Lung (tissue), 12 donors: ENCODE results near the gene MS4A18. TPM values are rescaled to one million over a fixed set of nuclear protein-coding genes. Genes with fewer than 3 reads are reported as not detected.

Experiments
- ATAC-seq: fragments of 200-7000 bp; cut with Tn5 transposase; one replicate; pipeline ENCODE4 v1.9.1; 2020; ENCODE audit warnings: moderate number of reproducible peaks; ENCODE audit not compliant: insufficient read depth, low FRiP score
- DNase-seq, 3 donors: peaks; one replicate each; pipeline ENCODE4 v3.0.0-alpha.2; 2013 to 2017
- H3K27ac ChIP-seq, 2 donors: one replicate each; pipeline ENCODE4 v1.5.1; 2013; ENCODE audit warnings: mild to moderate bottlenecking in 2 of 2, moderate library complexity in 2 of 2, control low read depth in 1 of 2, inconsistent platforms in 1 of 2, low read depth in 1 of 2, low read length in 1 of 2
- H3K27me3 ChIP-seq, 3 donors: one replicate each; pipeline ENCODE4 v1.5.1; 2013; ENCODE audit warnings: low read length in 2 of 3; ENCODE audit not compliant: control insufficient read depth in 3 of 3, insufficient read depth in 3 of 3
- H3K36me3 ChIP-seq, 4 donors: one replicate each; pipeline ENCODE4 v1.5.1; 2013; ENCODE audit warnings: low read length in 4 of 4, mild to moderate bottlenecking in 1 of 4, moderate library complexity in 1 of 4; ENCODE audit not compliant: control insufficient read depth in 4 of 4, insufficient read depth in 4 of 4
- H3K4me1 ChIP-seq, 5 donors: one replicate each; pipeline ENCODE4 v1.5.1; 2013; ENCODE audit warnings: low read length in 5 of 5, mild to moderate bottlenecking in 2 of 5, moderate library complexity in 1 of 5; ENCODE audit not compliant: control insufficient read depth in 5 of 5, insufficient read depth in 5 of 5
- H3K4me3 ChIP-seq: one replicate; pipeline ENCODE4 v1.5.1; 2013; ENCODE audit warnings: mild to moderate bottlenecking, control low read depth, moderate library complexity
- H3K9ac ChIP-seq, 2 donors: one replicate each; pipeline ENCODE4 v1.5.1; 2013; ENCODE audit warnings: low read length in 2 of 2, control low read depth in 1 of 2; ENCODE audit not compliant: insufficient read depth in 1 of 2
- H3K9me3 ChIP-seq, 4 donors: one replicate each; pipeline ENCODE4 v1.5.1; 2013; ENCODE audit warnings: low read length in 3 of 4, mild to moderate bottlenecking in 1 of 4, moderate library complexity in 1 of 4; ENCODE audit not compliant: control insufficient read depth in 4 of 4, insufficient read depth in 3 of 4
- WGBS, 2 donors: extraction: QIAGEN DNeasy Blood & Tissue Kit; methylation state at CpG; one replicate each; pipeline ENCODE4 v1.1.7; 2013; 5-methylcytosine and 5-hydroxymethylcytosine counted together
- polyA plus RNA-seq, 2 donors: library from polyadenylated mRNA; stranded (reverse); fragments of 200-250 nt; gene quantifications; one replicate each; pipeline ENCODE4 v1.2.1, GENCODE V29; 2013
- total RNA-seq, 2 donors: library from RNA; depleted of rRNA in 1 of 2; stranded (reverse); fragments of >200 nt in 1 of 2; gene quantifications; one replicate each; pipeline ENCODE4 v1.2.1, GENCODE V29; 2014 to 2021
- TF ChIP-seq, protein P1 (sequence below): IDR thresholded peaks from 2 replicates; pipeline ENCODE4 v1.5.1; 2012; ENCODE audit warnings: mild to moderate bottlenecking; ENCODE audit errors: control extremely low read depth, extremely low read depth
- donor health status: control.
- donor health status: control.
- donor health status: Bipolar disorder and iron deficiency.
- donor health status: healthy.
- donor health status: DM: yes; HTN: yes; CAD: no.

The MS4A18 gene
- total and polyA plus RNA-seq, 4 donors = 0.03 TPM; not detected in 3

DNA sequence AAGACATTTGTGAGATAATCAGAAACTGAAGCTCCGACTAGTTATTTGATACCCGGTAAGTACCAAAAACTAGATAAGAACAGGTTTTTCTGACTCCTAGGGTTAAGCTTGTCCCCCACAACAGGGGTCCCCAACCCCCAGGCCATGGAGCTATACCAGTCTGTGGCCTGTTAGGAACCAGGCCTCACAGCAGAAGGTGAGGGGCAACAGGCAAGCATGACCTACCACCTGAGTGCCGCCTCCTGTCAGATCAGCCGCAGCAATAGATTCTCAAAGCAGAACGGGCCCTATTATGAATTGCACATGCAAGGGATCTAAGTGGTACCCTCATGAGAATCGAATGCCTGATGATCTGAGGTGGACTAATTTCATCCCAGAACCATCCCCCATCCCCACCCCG lies 59.4 kb downstream of the MS4A18 start:
- no peak overlapping the region for H3K4me3 ChIP-seq
- peaks cover 0 to 3% (median 0%) of the 10 kb centered on the region in 3 donors for H3K27me3 ChIP-seq
- TF ChIP-seq, protein P1, sequence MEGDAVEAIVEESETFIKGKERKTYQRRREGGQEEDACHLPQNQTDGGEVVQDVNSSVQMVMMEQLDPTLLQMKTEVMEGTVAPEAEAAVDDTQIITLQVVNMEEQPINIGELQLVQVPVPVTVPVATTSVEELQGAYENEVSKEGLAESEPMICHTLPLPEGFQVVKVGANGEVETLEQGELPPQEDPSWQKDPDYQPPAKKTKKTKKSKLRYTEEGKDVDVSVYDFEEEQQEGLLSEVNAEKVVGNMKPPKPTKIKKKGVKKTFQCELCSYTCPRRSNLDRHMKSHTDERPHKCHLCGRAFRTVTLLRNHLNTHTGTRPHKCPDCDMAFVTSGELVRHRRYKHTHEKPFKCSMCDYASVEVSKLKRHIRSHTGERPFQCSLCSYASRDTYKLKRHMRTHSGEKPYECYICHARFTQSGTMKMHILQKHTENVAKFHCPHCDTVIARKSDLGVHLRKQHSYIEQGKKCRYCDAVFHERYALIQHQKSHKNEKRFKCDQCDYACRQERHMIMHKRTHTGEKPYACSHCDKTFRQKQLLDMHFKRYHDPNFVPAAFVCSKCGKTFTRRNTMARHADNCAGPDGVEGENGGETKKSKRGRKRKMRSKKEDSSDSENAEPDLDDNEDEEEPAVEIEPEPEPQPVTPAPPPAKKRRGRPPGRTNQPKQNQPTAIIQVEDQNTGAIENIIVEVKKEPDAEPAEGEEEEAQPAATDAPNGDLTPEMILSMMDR = no peak
- ATAC-seq (no peak), DNase-seq (no peak)
- 90 to 92% methylated on average over 7 of the region's 7 CpGs for WGBS, 2 donors
- H3K9ac ChIP-seq = no peak overlapping the region
- H3K9me3 ChIP-seq = peaks cover 0 to 3% (median 0%) of the 10 kb centered on the region in 4 donors
- H3K4me1 ChIP-seq = peaks cover 0 to 6% (median 0%) of the 10 kb centered on the region in 5 donors
- no peaks in the 10 kb centered on the region for H3K36me3 ChIP-seq
- no peak overlapping the region for H3K27ac ChIP-seq

DNA sequence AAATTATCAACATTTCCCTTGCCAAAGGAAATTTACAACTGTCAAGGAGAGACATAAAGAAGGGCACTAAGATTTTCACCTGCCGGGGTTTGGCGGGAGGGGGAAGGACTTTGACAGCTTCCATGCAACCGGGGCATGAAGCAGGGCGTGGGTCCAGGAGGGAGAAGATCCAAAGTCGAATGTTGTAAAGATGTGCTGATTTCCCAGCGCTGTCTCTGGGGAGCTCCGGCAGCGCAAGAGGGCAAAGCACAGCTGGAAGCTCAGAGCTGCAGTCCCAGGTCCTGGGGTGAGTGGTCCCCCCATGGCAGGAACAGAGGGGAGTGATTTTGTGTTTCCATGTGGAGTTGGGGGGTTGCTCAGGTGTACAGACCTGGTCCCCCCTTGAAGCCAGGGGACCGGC lies 60.6 kb downstream of the MS4A18 start, which contains the start of gene MS4A10:
MS4A10 (plus strand) TSS at position 198 of the 400 bp plus-strand sequence. CDS start 5,003 bp downstream, outside the sequence.
- Histone ChIP-seq H3K4me3 (no peak within 1 kb of the TSS), H3K27ac (no peak within 1 kb of the TSS), H3K9me3 (peaks cover 0 to under 1% (median 0%) of the 10 kb centered on the region in 4 donors), H3K27me3 (peaks cover 0 to 3% (median 0%) of the 10 kb centered on the region in 3 donors), H3K36me3 (no peaks in the 10 kb centered on the region), H3K4me1 (peaks cover 0 to 6% (median 0%) of the 10 kb centered on the region in 5 donors), H3K9ac (no peak within 1 kb of the TSS)
- WGBS, 2 donors = 68 to 88% methylated on average over 9 of the region's 9 CpGs
- no peak for ATAC-seq
- no peak for DNase-seq
- TF ChIP-seq, protein P1 = no peak

DNA sequence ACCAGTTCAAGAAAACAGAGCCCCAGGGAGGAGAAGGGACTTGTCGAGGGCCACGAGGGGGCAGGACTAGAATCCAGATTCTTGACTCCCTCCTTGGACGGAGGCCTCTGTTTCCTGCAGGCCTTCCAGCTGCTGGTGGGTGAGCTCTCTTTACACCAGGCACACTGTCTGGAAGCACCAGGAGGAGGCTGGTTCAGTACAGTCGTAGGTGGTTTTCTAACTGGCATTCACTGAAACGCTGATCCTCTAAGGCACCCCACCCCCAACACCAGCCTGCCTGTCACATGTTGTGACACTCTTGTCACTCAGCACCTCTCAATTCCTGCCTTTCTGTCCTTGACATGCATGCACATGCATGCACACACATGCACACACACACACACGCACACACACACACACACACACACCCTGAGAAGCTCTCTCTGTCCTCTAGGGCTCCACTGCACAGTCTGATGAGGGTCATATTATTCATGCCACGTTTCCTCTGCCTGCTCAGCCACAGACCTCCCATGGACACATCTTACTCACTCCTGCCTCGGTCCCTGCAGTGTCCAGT lies 61.4 kb downstream of the MS4A18 start:
- TF ChIP-seq, protein P1 = no peak
- Histone ChIP-seq H3K9ac (no peak overlapping the region), H3K36me3 (no peaks in the 10 kb centered on the region), H3K27ac (no peak overlapping the region), H3K4me1 (peaks cover 0 to 6% (median 0%) of the 10 kb centered on the region in 5 donors), H3K4me3 (no peak overlapping the region), H3K9me3 (no peaks in the 10 kb centered on the region), H3K27me3 (peaks cover 0 to 3% (median 0%) of the 10 kb centered on the region in 3 donors)
- 61 to 71% methylated on average over 8 of the region's 8 CpGs for WGBS, 2 donors
- no peak for ATAC-seq
- DNase-seq = no peak
